ENCODE results near the gene URI1.

DNA sequence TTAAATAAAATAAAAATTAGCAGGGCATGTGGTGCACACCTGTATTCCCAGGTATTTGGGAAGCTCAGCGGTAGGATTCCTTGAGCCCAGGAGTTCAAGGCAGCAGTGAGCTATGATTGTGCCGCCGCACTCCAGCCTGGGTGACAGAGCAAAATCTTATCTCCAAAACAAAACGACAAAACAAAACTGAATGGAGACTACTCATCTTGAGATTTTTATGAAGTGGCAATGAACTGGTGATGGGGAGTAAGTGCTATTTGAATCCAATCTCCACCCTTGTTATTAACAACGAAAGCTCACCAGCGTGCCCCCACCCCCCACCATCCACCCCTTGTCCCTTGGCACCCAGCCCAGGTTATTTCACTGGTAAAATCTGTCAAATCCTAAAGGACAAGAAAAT is 45.2 kb upstream of the URI1 start:
- TF ChIP-seq FOXJ3 (CRISPR knock-in tag; IDR thresholded peaks at IDR 0.05) = no peak
- no peak for TF ChIP-seq POLR2AphosphoS5 (IDR thresholded peaks at IDR 0.05; ENCODE audit: low read depth, low read length)
- TF ChIP-seq, protein P1, sequence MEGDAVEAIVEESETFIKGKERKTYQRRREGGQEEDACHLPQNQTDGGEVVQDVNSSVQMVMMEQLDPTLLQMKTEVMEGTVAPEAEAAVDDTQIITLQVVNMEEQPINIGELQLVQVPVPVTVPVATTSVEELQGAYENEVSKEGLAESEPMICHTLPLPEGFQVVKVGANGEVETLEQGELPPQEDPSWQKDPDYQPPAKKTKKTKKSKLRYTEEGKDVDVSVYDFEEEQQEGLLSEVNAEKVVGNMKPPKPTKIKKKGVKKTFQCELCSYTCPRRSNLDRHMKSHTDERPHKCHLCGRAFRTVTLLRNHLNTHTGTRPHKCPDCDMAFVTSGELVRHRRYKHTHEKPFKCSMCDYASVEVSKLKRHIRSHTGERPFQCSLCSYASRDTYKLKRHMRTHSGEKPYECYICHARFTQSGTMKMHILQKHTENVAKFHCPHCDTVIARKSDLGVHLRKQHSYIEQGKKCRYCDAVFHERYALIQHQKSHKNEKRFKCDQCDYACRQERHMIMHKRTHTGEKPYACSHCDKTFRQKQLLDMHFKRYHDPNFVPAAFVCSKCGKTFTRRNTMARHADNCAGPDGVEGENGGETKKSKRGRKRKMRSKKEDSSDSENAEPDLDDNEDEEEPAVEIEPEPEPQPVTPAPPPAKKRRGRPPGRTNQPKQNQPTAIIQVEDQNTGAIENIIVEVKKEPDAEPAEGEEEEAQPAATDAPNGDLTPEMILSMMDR (IDR thresholded peaks at IDR 0.05) = no peak
- TF ChIP-seq EP300 (IDR thresholded peaks at IDR 0.05; ENCODE audit: borderline replicate concordance in 1 of 2, low read depth in 1 of 2, low read length in 1 of 2) = no peak
- no peak for TF ChIP-seq MXI1 (IDR thresholded peaks at IDR 0.05; ENCODE audit: low read depth, low read length)
- TF ChIP-seq, protein P2, sequence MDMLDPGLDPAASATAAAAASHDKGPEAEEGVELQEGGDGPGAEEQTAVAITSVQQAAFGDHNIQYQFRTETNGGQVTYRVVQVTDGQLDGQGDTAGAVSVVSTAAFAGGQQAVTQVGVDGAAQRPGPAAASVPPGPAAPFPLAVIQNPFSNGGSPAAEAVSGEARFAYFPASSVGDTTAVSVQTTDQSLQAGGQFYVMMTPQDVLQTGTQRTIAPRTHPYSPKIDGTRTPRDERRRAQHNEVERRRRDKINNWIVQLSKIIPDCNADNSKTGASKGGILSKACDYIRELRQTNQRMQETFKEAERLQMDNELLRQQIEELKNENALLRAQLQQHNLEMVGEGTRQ (IDR thresholded peaks at IDR 0.05; ENCODE audit: borderline replicate concordance, low read depth, low read length) = no peak
- TF ChIP-seq RCOR1 (IDR thresholded peaks at IDR 0.05; ENCODE audit: low read length) = no peak
- TF ChIP-seq GABPA (IDR thresholded peaks at IDR 0.05; ENCODE audit: low read depth) = no peak

Measured in SK-N-SH (cell line).